ENCODE results near the gene RBCK1. TPM values are rescaled to one million over a fixed set of nuclear protein-coding genes. Genes with fewer than 3 reads are reported as not detected.

RBCK1 gene
- total and polyA plus RNA-seq, 9 of the 15 experiments (the other 6 are each of a cell fraction or from before 2014, with no cell fraction given), result 5.9 to 59.3 (median 26.5) TPM

DNA sequence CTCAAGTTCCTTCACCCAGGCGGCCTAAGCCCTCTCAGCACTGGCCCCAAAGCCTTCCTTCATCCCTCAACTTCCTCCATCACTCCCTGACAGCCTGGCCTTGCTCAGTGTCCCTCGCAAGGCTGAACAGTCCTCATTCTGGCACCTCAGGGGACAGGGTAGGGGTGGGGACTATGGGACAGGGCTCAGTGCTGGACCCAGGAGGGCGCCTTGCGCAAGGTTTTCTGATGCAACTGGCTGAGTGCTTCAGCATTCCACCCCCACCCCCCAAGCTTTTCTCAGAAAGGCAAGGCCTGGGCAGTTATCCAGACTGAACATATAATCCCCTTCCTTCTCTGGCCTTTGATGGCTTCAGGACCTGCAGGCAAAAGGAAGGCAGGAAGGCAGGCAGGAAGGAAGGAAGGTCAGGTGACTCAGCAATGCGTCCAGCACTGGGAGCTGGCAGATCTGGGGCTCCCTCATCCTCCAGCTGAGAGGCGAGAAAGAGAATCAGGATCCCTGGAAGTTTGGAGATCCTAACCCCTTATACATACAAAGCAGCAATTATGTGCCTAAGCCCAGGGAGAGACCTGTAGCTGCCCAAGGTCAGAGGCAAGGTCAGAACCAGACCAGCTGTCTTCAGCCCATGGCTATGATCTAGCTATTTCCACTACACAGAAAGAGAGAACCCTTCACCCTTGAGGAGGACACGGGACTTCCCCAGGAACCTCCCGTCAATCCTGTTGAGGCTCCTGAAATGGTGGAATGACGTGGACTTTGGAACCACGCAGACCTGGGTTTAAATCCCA, 36.1 kb upstream of the RBCK1 start (continued):
- TF ChIP-seq SRSF7 (optimal IDR thresholded peaks at IDR 0.05; ENCODE audit: low read depth, low read length) (no peak), ZZZ3 (IDR thresholded peaks at IDR 0.05) (0 out of 2 replicates have a peak, but pooled peaks have one; percentile 25), MTF1 (CRISPR knock-in tag; IDR thresholded peaks at IDR 0.05; ENCODE audit: borderline replicate concordance) (no peak), PCBP1 (IDR thresholded peaks at IDR 0.05; ENCODE audit: low read depth, low read length, poor library complexity, severe bottlenecking) (no peak), TEAD4 (IDR thresholded peaks at IDR 0.05; ENCODE audit: low read length) (peak; percentile 35), TEAD4 (CRISPR knock-in tag; IDR thresholded peaks at IDR 0.05; ENCODE audit: borderline replicate concordance) (no peak), SAFB2 (IDR thresholded peaks at IDR 0.05; ENCODE audit: borderline replicate concordance, low read depth, low read length, severe bottlenecking) (no peak), ZNF79 (CRISPR knock-in tag; IDR thresholded peaks at IDR 0.05; ENCODE audit: low read depth) (no peak), ZNF699 (CRISPR knock-in tag; IDR thresholded peaks at IDR 0.05; ENCODE audit: insufficient replicate concordance) (peak; percentile 51), ATF7 (IDR thresholded peaks at IDR 0.05) (peak; percentile 95), CGGBP1 (CRISPR knock-in tag; IDR thresholded peaks at IDR 0.05) (no peak), ERF (CRISPR knock-in tag; IDR thresholded peaks at IDR 0.05) (no peak; the same call in 1 of the 2 replicates), EGR1 (conservative IDR thresholded peaks at IDR 0.05) (0 out of 2 replicates have a peak, but pooled peaks have one; percentile 38), NFRKB (IDR thresholded peaks at IDR 0.05; ENCODE audit: low read depth) (peak; percentile 52), NCOR1 (IDR thresholded peaks at IDR 0.05) (peak; percentile 84), ILK (tag; IDR thresholded peaks at IDR 0.05; ENCODE audit: borderline replicate concordance, low read depth) (no peak), ARID1B (IDR thresholded peaks at IDR 0.05) (peak; percentile 90), ZNF134 (CRISPR knock-in tag; conservative IDR thresholded peaks at IDR 0.05) (peak; percentile 27), ATF1 (CRISPR knock-in tag; IDR thresholded peaks at IDR 0.05) (no peak), ATF1 (tag; IDR thresholded peaks at IDR 0.05) (peak; percentile 45; the same call in 1 of the 2 replicates)
- TF ChIP-seq, protein P1, sequence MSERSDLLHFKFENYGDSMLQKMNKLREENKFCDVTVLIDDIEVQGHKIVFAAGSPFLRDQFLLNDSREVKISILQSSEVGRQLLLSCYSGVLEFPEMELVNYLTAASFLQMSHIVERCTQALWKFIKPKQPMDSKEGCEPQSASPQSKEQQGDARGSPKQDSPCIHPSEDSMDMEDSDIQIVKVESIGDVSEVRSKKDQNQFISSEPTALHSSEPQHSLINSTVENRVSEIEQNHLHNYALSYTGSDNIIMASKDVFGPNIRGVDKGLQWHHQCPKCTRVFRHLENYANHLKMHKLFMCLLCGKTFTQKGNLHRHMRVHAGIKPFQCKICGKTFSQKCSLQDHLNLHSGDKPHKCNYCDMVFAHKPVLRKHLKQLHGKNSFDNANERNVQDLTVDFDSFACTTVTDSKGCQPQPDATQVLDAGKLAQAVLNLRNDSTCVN (CRISPR knock-in tag; IDR thresholded peaks at IDR 0.05), result peak; percentile 3; the same call in 1 of the 2 replicates
- TF ChIP-seq, protein P2, sequence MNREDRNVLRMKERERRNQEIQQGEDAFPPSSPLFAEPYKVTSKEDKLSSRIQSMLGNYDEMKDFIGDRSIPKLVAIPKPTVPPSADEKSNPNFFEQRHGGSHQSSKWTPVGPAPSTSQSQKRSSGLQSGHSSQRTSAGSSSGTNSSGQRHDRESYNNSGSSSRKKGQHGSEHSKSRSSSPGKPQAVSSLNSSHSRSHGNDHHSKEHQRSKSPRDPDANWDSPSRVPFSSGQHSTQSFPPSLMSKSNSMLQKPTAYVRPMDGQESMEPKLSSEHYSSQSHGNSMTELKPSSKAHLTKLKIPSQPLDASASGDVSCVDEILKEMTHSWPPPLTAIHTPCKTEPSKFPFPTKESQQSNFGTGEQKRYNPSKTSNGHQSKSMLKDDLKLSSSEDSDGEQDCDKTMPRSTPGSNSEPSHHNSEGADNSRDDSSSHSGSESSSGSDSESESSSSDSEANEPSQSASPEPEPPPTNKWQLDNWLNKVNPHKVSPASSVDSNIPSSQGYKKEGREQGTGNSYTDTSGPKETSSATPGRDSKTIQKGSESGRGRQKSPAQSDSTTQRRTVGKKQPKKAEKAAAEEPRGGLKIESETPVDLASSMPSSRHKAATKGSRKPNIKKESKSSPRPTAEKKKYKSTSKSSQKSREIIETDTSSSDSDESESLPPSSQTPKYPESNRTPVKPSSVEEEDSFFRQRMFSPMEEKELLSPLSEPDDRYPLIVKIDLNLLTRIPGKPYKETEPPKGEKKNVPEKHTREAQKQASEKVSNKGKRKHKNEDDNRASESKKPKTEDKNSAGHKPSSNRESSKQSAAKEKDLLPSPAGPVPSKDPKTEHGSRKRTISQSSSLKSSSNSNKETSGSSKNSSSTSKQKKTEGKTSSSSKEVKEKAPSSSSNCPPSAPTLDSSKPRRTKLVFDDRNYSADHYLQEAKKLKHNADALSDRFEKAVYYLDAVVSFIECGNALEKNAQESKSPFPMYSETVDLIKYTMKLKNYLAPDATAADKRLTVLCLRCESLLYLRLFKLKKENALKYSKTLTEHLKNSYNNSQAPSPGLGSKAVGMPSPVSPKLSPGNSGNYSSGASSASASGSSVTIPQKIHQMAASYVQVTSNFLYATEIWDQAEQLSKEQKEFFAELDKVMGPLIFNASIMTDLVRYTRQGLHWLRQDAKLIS (CRISPR knock-in tag; IDR thresholded peaks at IDR 0.05), result peak; percentile 84
- TF ChIP-seq, protein P3, sequence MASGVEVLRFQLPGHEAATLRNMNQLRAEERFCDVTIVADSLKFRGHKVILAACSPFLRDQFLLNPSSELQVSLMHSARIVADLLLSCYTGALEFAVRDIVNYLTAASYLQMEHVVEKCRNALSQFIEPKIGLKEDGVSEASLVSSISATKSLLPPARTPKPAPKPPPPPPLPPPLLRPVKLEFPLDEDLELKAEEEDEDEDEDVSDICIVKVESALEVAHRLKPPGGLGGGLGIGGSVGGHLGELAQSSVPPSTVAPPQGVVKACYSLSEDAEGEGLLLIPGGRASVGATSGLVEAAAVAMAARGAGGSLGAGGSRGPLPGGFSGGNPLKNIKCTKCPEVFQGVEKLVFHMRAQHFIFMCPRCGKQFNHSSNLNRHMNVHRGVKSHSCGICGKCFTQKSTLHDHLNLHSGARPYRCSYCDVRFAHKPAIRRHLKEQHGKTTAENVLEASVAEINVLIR (CRISPR knock-in tag; IDR thresholded peaks at IDR 0.05), result peak; percentile 40; the same call in 1 of the 2 replicates
